Fibroblast of lung (primary cell): Measurements from ENCODE around the gene IGFL2. TPM values are rescaled to one million over a fixed set of nuclear protein-coding genes. Genes with fewer than 3 reads are reported as not detected.

Experiments used
- DNase-seq, 2 donors: peaks; one replicate each; pipeline versions ENCODE4 v3.0.0 to v3.0.0-alpha.2; 2010; ENCODE audit warnings: low read depth in 2 of 2
- H2AFZ ChIP-seq: 2 replicates; pipeline ENCODE4 v1.5.1; 2012; ENCODE audit warnings: low read length, control low read depth, inconsistent platforms
- H3K27ac ChIP-seq: 2 replicates; pipeline ENCODE4 v1.5.1; 2011; ENCODE audit warnings: low read length, control low read depth; ENCODE audit not compliant: insufficient read depth
- H3K27me3 ChIP-seq: 2 replicates; pipeline ENCODE4 v1.5.1; 2011; ENCODE audit warnings: mild to moderate bottlenecking, low read length; ENCODE audit not compliant: control insufficient read depth, insufficient read depth
- H3K36me3 ChIP-seq: 2 replicates; pipeline ENCODE4 v1.5.1; 2011; ENCODE audit warnings: low read length; ENCODE audit not compliant: control insufficient read depth, insufficient read depth
- H3K4me1 ChIP-seq: 2 replicates; pipeline ENCODE4 v1.5.1; 2011; ENCODE audit warnings: low read length; ENCODE audit not compliant: control insufficient read depth, insufficient read depth; ENCODE audit errors: extremely low read depth
- H3K4me2 ChIP-seq: 2 replicates; pipeline ENCODE4 v1.5.1; 2011; ENCODE audit warnings: low read length, control low read depth; ENCODE audit not compliant: insufficient read depth; ENCODE audit errors: extremely low read depth
- H3K4me3 ChIP-seq, 4 experiments: fragments of 200-600 bp in 1 of 4; sonication (generic) in 1 of 4; replicated peaks in 1 of 4; 2 replicates each; pipeline ENCODE4 v1.5.1; 2011 to 2016; ENCODE audit warnings: low read length in 4 of 4, low read depth in 3 of 4, mild to moderate bottlenecking in 3 of 4, control low read depth in 2 of 4, inconsistent platforms in 1 of 4, mixed read lengths in 1 of 4; ENCODE audit not compliant: insufficient read depth in 1 of 4; ENCODE audit errors: control extremely low read depth in 1 of 4
- H3K79me2 ChIP-seq: 2 replicates; pipeline ENCODE4 v1.5.1; 2012; ENCODE audit warnings: mild to moderate bottlenecking, low read length, inconsistent platforms; ENCODE audit not compliant: control insufficient read depth, insufficient read depth
- H3K9ac ChIP-seq: 2 replicates; pipeline ENCODE4 v1.5.1; 2011; ENCODE audit warnings: mild to moderate bottlenecking, low read length, control low read depth; ENCODE audit not compliant: insufficient read depth
- H3K9me3 ChIP-seq: 2 replicates; pipeline ENCODE4 v1.5.1; 2012; ENCODE audit warnings: low read depth, low read length; ENCODE audit not compliant: control insufficient read depth, insufficient read depth
- H4K20me1 ChIP-seq: 2 replicates; pipeline ENCODE4 v1.5.1; 2011; ENCODE audit warnings: low read length; ENCODE audit not compliant: control insufficient read depth, insufficient read depth; ENCODE audit errors: extremely low read depth
- CTCF ChIP-seq, 2 donors: IDR thresholded peaks in 1 of 2; conservative IDR thresholded peaks in 1 of 2; 1 replicate in 1 of 2; 2 replicates in 1 of 2; pipeline ENCODE4 v1.5.1; 2011 to 2012; ENCODE audit warnings: low read length in 2 of 2, control low read depth in 1 of 2, inconsistent platforms in 1 of 2, low read depth in 1 of 2, mild to moderate bottlenecking in 1 of 2
- EZH2 ChIP-seq: IDR thresholded peaks from 2 replicates; pipeline ENCODE4 v1.5.1; 2012; ENCODE audit warnings: low read length, control low read depth, mild to moderate bottlenecking; ENCODE audit errors: missing control alignments
- polyA plus RNA-seq, 2 donors: library from polyadenylated mRNA; depleted of rRNA in 1 of 2; stranded (reverse) in 1 of 2; unstranded in 1 of 2; fragments of >200 nt; gene quantifications; 2 replicates each; pipeline ENCODE4 v1.2.1, GENCODE V29; 2011 to 2012; ENCODE audit warnings: missing spikeins in 1 of 2
- total RNA-seq: library from RNA; depleted of rRNA; stranded (reverse); fragments of >200 nt; gene quantifications from 2 replicates; pipeline ENCODE4 v1.2.1, GENCODE V29; 2014

The IGFL2 gene
- total and polyA plus RNA-seq, 2 donors (not counting 1 experiment from before 2014, with no cell fraction given), result not detected

GRCh38 chr19:46150606-46151005 is 2.6 kb downstream of the IGFL2 start:
- Histone ChIP-seq H3K27me3 (peaks cover 3% of the 10 kb centered on the region), H3K4me2 (no peak overlapping the region), H3K4me3 (no peak overlapping the region), H3K27ac (no peak overlapping the region), H3K9ac (no peak overlapping the region), H4K20me1 (no peaks in the 10 kb centered on the region), H2AFZ (no peak overlapping the region), H3K4me1 (no peaks in the 10 kb centered on the region), H3K79me2 (no peaks in the 10 kb centered on the region), H3K36me3 (no peaks in the 10 kb centered on the region), H3K9me3 (no peaks in the 10 kb centered on the region)
- TF ChIP-seq CTCF (conservative IDR thresholded peaks at IDR 0.05 in 1 of 2, IDR thresholded peaks at IDR 0.05 in 1 of 2; ENCODE audit: low read depth in 1 of 2, low read length in 2 of 2), result no peak
- TF ChIP-seq EZH2, result no peak
- no peak for DNase-seq

- Histone ChIP-seq H3K27me3 (peaks cover 2% of the 10 kb centered on the region), H3K4me3 (no peak overlapping the region), H4K20me1 (no peaks in the 10 kb centered on the region), H3K4me2 (no peak overlapping the region), H3K9me3 (no peaks in the 10 kb centered on the region), H3K4me1 (no peaks in the 10 kb centered on the region), H3K9ac (no peak overlapping the region), H2AFZ (no peak overlapping the region), H3K27ac (no peak overlapping the region), H3K79me2 (no peaks in the 10 kb centered on the region), H3K36me3 (no peaks in the 10 kb centered on the region)
- no peak for TF ChIP-seq CTCF (conservative IDR thresholded peaks at IDR 0.05 in 1 of 2, IDR thresholded peaks at IDR 0.05 in 1 of 2; ENCODE audit: low read depth in 1 of 2, low read length in 2 of 2)
- no peak for TF ChIP-seq EZH2
- DNase-seq, result no peak
These were observed 7.2 kb downstream of the IGFL2 start for GRCh38 chr19:46155237-46155636.

- no peak for DNase-seq
These were observed 11.6 kb downstream of the IGFL2 start for GRCh38 chr19:46159418-46160232.

More at GRCh38 chr19:46159418-46160232, 11.6 kb downstream of the IGFL2 start:
- TF ChIP-seq CTCF (conservative IDR thresholded peaks at IDR 0.05 in 1 of 2, IDR thresholded peaks at IDR 0.05 in 1 of 2; ENCODE audit: low read depth in 1 of 2, low read length in 2 of 2), result no peak
- TF ChIP-seq EZH2, result no peak
- Histone ChIP-seq H3K27ac (no peak overlapping the region), H3K9me3 (no peaks in the 10 kb centered on the region), H3K9ac (no peak overlapping the region), H3K79me2 (no peaks in the 10 kb centered on the region), H3K27me3 (peaks cover 5% of the 10 kb centered on the region), H3K4me1 (no peaks in the 10 kb centered on the region), H3K4me2 (no peak overlapping the region), H2AFZ (no peak overlapping the region), H4K20me1 (no peaks in the 10 kb centered on the region), H3K36me3 (no peaks in the 10 kb centered on the region), H3K4me3 (no peak overlapping the region)
